GM12878 (cell line): ENCODE data around the gene GLG1. TPM values are rescaled to one million over a fixed set of nuclear protein-coding genes. Genes with fewer than 3 reads are reported as not detected.

Experiments used
- ATAC-seq: fragments of 200-7000 bp; cut with Tn5 transposase; 3 replicates; pipeline ENCODE4 v1.9.1; 2020; ENCODE audit warnings: mild to moderate bottlenecking, moderate library complexity
- BruUV-seq: library from RNA; stranded (reverse); fragments of 400-500 nt; replicated peaks from 2 replicates; lab custom pipeline; 2021; lab: Mats Ljungman, UMichigan
- CTCF ChIA-PET: fragments of 300-600 bp; sonication (Branson Sonifier 250); formaldehyde crosslinking; extraction: SDS; loops from one replicate; lab custom pipeline; 2021; ENCODE audit warnings: inconsistent platforms; lab: Yijun Ruan, JAX
- POLR2A ChIA-PET: fragments of 350-600 bp; formaldehyde crosslinking; extraction: SDS; loops from one replicate; lab custom pipeline; 2021; ENCODE audit warnings: inconsistent platforms; lab: Charles Lee
- RAD21 ChIA-PET: fragments of 300-600 bp; sonication (Branson Sonifier 250); formaldehyde crosslinking; loops from one replicate; lab custom pipeline; 2023; ENCODE audit warnings: antibody characterized with exemption; ENCODE audit not compliant: unreplicated experiment; lab: Charles Lee
- SMC1A ChIA-PET: fragments of 300-600 bp; sonication (Branson Sonifier 250); formaldehyde crosslinking; loops from one replicate; lab custom pipeline; 2023; ENCODE audit not compliant: unreplicated experiment, uncharacterized antibody; lab: Charles Lee
- DNase-seq: peaks from one replicate; pipeline ENCODE4 v3.0.0-alpha.2; 2011; ENCODE audit warnings: low read depth, low spot score
- FAIRE-seq: peaks from 3 replicates; lab custom pipeline; 2011; peaks lifted over from hg19 to GRCh38; lab: Jason Lieb, UNC
- H2AFZ ChIP-seq: 2 replicates; pipeline ENCODE4 v1.6.0; 2011; ENCODE audit warnings: low read depth, low read length, control low read depth; ENCODE audit not compliant: control insufficient read depth
- H3K27ac ChIP-seq: 2 replicates; pipeline ENCODE4 v1.5.1; 2011; ENCODE audit warnings: control low read depth; ENCODE audit not compliant: control insufficient read depth, insufficient read depth
- H3K27me3 ChIP-seq, 2 experiments: replicated peaks in 1 of 2; 2 replicates each; pipeline versions ENCODE4 v1.6.0 to v1.6.1; 2011; ENCODE audit warnings: low read length in 1 of 2; ENCODE audit not compliant: control insufficient read depth in 2 of 2, insufficient read depth in 2 of 2
- H3K36me3 ChIP-seq, 2 experiments: 2 replicates each; pipeline ENCODE4 v1.5.1; 2011; ENCODE audit warnings: low read length in 1 of 2; ENCODE audit not compliant: control insufficient read depth in 2 of 2, insufficient read depth in 2 of 2
- H3K4me1 ChIP-seq: 2 replicates; pipeline ENCODE4 v1.6.1; 2011; ENCODE audit warnings: mild to moderate bottlenecking, low read length, moderate library complexity, mixed read lengths; ENCODE audit not compliant: control insufficient read depth, insufficient read depth
- H3K4me2 ChIP-seq: 2 replicates; pipeline ENCODE4 v1.6.0; 2011; ENCODE audit warnings: control low read depth; ENCODE audit not compliant: control insufficient read depth, insufficient read depth
- H3K4me3 ChIP-seq: fragments of 200-600 bp; sonication (generic); 2 replicates; pipeline ENCODE4 v1.5.1; 2016
- H3K79me2 ChIP-seq: 2 replicates; pipeline ENCODE4 v1.6.0; 2011; ENCODE audit warnings: low read length; ENCODE audit not compliant: control insufficient read depth, insufficient read depth
- H3K9ac ChIP-seq: 2 replicates; pipeline ENCODE4 v1.8.0; 2011; ENCODE audit warnings: low read length, control low read depth, mixed read lengths; ENCODE audit not compliant: control insufficient read depth, insufficient read depth
- H3K9me3 ChIP-seq: replicated peaks from 3 replicates; pipeline ENCODE4 v1.5.1; 2011; ENCODE audit warnings: mild to moderate bottlenecking, low read length; ENCODE audit not compliant: control insufficient read depth, insufficient read depth
- H4K20me1 ChIP-seq: 2 replicates; pipeline ENCODE4 v1.6.0; 2011; ENCODE audit not compliant: control insufficient read depth, insufficient read depth
- BHLHE40 ChIP-seq, 2 experiments: fragments of 450-650 bp in 1 of 2; IDR thresholded peaks; 2 replicates each; pipeline ENCODE4 v1.6.1; 2011 to 2017; ENCODE audit warnings: low read depth in 2 of 2, borderline replicate concordance in 1 of 2, improper control_type of control experiment in 1 of 2, low read length in 1 of 2, mild to moderate bottlenecking in 1 of 2
- KDM1A ChIP-seq: fragments of 200-600 bp; sonication (generic); IDR thresholded peaks from 2 replicates; pipeline ENCODE4 v1.6.1; 2016; ENCODE audit warnings: borderline replicate concordance
- MEF2B ChIP-seq: fragments of 450-650 bp; IDR thresholded peaks from 2 replicates; pipeline ENCODE4 v1.6.1; 2018; ENCODE audit warnings: mild to moderate bottlenecking, moderate library complexity; ENCODE audit not compliant: partially characterized antibody, poor library complexity, severe bottlenecking
- MTA2 ChIP-seq: fragments of 450-650 bp; IDR thresholded peaks from 2 replicates; pipeline ENCODE4 v1.6.1; 2016; ENCODE audit warnings: low read depth, mild to moderate bottlenecking, moderate library complexity
- NFYB ChIP-seq: IDR thresholded peaks from 2 replicates; pipeline ENCODE4 v1.6.1; 2011; ENCODE audit warnings: low read depth, mild to moderate bottlenecking, low read length, improper control_type of control experiment, moderate library complexity; ENCODE audit not compliant: insufficient read depth
- PKNOX1 ChIP-seq: fragments of 450-650 bp; IDR thresholded peaks from 2 replicates; pipeline ENCODE4 v1.6.1; 2016; ENCODE audit warnings: mild to moderate bottlenecking
- POU2F2 ChIP-seq: IDR thresholded peaks from 3 replicates; pipeline ENCODE4 v1.6.1; 2011; ENCODE audit warnings: low read depth, mild to moderate bottlenecking, low read length, borderline replicate concordance
- RCOR1 ChIP-seq: conservative IDR thresholded peaks from 2 replicates; pipeline ENCODE4 v1.6.1; 2012; ENCODE audit warnings: low read depth, low read length, improper control_type of control experiment
- ZBTB33 ChIP-seq: fragments of 450-650 bp; IDR thresholded peaks from 2 replicates; pipeline ENCODE4 v1.6.1; 2017; ENCODE audit warnings: mild to moderate bottlenecking
- ZZZ3 ChIP-seq: IDR thresholded peaks from 2 replicates; pipeline ENCODE4 v1.6.1; 2011; ENCODE audit warnings: low read depth; ENCODE audit not compliant: control insufficient read depth, insufficient read length
- WGBS: methylation state at CpG from one replicate; pipeline ENCODE4 v1.1.6; 2016; ENCODE audit warnings: low lambda C conversion rate; ENCODE audit not compliant: insufficient replicate concordance, insufficient coverage; ENCODE audit errors: missing lambda C conversion rate; 5-methylcytosine and 5-hydroxymethylcytosine counted together
- in situ Hi-C: fragments of 300-500 bp; cut with MboI; formaldehyde crosslinking; loops from 9 replicates; pipeline ENCODE4 v1.14.3; 2018; ENCODE audit warnings: mixed read lengths
- intact Hi-C: fragments of 100-400 bp; cut with micrococcal nuclease; formaldehyde crosslinking; loops from one replicate; pipeline ENCODE4 v1.14.2; 2022; ENCODE audit not compliant: unreplicated experiment
- polyA plus RNA-seq, 11 experiments: library from polyadenylated mRNA; depleted of rRNA in 4 of 11; unstranded in 6 of 11; stranded (reverse) in 5 of 11; fragments of >200 nt; fragmentation: Nextera tagmentation in 4 of 11; fragmentation: Illumina TruSeq in 1 of 11; extraction: Ambion mirVana in 4 of 11; extraction: Trizol in 1 of 11; gene quantifications; 1 replicate in 1 of 11; 2 replicates in 10 of 11; pipeline versions ENCODE4 v1.2.1 to v1.2.3, GENCODE V29; 2011 to 2016; ENCODE audit warnings: inconsistent platforms in 2 of 11, missing spikeins in 2 of 11, low read depth in 1 of 11
- total RNA-seq, 4 experiments: library from RNA; depleted of rRNA in 3 of 4; stranded (reverse); fragments of >200 nt in 3 of 4; fragmentation: Illumina TruSeq in 1 of 4; extraction: Trizol in 1 of 4; gene quantifications; 2 replicates each; pipeline versions ENCODE4 v1.2.1 to v1.2.3, GENCODE V29; 2013 to 2021

The GLG1 gene
- total and polyA plus RNA-seq, 10 of the 15 experiments (the other 5 are each of a cell fraction or from before 2014, with no cell fraction given), result 7.6 to 49.4 (median 28.2) TPM

GRCh38 chr16:74503412-74503811 is 103.5 kb downstream of the GLG1 start:
- no TSS peak for BruUV-seq
- CTCF ChIA-PET, result no interaction called here
- H3K36me3 ChIP-seq, result peaks cover 2 to 6% of the 10 kb centered on the region in 2 experiments; a peak in 3 of 4 replicates
- FAIRE-seq (no peak), DNase-seq (no peak), ATAC-seq (no peak)
- no peak overlapping the region for H2AFZ ChIP-seq
- H3K79me2 ChIP-seq, result no peaks in the 10 kb centered on the region
- SMC1A ChIA-PET, result interaction anchor here (0.5 to 2.5 kb wide), 2 partner anchors 9 to 72 kb away, joined by 3 to 9 read pairs; no protein-coding TSS in a partner anchor
- RAD21 ChIA-PET, result no interaction called here
- H3K9me3 ChIP-seq, result no peaks in the 10 kb centered on the region
- no peaks in the 10 kb centered on the region for H3K4me1 ChIP-seq
- H3K27ac ChIP-seq, result no peak overlapping the region
- in situ Hi-C loops, result no loop called here
- no peak overlapping the region for H3K9ac ChIP-seq
- no peaks in the 10 kb centered on the region for H3K27me3 ChIP-seq
- H4K20me1 ChIP-seq, result no peaks in the 10 kb centered on the region
- 89% methylated on average over 7 of the region's 7 CpGs for WGBS
- H3K4me2 ChIP-seq, result no peak overlapping the region
- H3K4me3 ChIP-seq, result no peak overlapping the region
- no peak for TF ChIP-seq MTA2
- TF ChIP-seq PKNOX1, result no peak
- no peak for TF ChIP-seq ZZZ3
- no peak for TF ChIP-seq KDM1A
- no peak for TF ChIP-seq POU2F2
- TF ChIP-seq BHLHE40 (IDR thresholded peaks at IDR 0.05; ENCODE audit: borderline replicate concordance in 1 of 2, low read depth in 2 of 2, low read length in 1 of 2), result no peak
- TF ChIP-seq MEF2B, result no peak
- no peak for TF ChIP-seq ZBTB33
- TF ChIP-seq RCOR1, result no peak
- TF ChIP-seq NFYB, result no peak
- POLR2A ChIA-PET, result no interaction called here
- intact Hi-C loops, result no loop called here
